AG08395 (cell line): ENCODE measurements around the gene UBAC1.
"Not testable (repeated sequence)": the region's sequence is repeated elsewhere in the genome, so short reads cannot be mapped to it uniquely, and the experiment has no call there.

Source experiments
- DNase-seq: peaks from one replicate; pipeline ENCODE4 v3.0.0; 2012; ENCODE audit warnings: mixed read lengths, low spot score

UBAC1 gene

GRCh38 chr9:135901826-135902225 is 59.3 kb downstream of the UBAC1 start:
- no peak for DNase-seq

DNA sequence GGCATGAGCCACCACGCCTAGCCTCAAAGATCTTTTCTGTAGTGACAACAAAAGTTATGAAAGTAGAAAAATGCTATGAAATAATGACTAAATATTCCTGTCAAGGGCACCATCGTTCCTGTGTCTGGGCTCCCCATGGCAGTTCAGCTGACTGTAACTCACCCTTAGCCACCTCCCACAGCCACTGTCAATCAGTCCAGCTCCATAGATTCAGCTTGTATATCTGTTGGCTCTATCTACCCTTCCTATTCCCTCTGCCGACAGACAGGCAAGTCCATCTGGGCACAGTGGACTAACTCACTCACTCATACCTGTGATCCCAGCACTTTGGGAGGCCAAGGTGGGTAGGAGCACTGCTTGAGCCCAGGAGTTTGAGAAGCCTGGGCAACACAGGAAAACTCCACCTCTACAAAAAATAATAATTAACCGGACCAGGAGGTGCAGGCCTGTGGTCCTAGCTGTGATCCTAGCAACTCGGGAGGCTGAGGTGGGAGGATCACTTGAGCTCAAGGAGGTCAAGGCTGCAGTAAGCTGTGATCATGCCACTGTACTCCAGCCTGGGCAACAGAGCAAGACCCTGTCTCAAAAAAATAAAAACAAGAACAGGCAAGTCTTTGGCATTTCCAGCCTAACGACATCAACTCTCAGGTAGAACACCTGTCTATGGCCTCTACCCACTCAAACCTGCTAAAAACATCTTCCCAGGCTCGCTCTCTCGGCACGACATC is 60.0 kb downstream of the UBAC1 start:
- DNase-seq = no peak

DNA sequence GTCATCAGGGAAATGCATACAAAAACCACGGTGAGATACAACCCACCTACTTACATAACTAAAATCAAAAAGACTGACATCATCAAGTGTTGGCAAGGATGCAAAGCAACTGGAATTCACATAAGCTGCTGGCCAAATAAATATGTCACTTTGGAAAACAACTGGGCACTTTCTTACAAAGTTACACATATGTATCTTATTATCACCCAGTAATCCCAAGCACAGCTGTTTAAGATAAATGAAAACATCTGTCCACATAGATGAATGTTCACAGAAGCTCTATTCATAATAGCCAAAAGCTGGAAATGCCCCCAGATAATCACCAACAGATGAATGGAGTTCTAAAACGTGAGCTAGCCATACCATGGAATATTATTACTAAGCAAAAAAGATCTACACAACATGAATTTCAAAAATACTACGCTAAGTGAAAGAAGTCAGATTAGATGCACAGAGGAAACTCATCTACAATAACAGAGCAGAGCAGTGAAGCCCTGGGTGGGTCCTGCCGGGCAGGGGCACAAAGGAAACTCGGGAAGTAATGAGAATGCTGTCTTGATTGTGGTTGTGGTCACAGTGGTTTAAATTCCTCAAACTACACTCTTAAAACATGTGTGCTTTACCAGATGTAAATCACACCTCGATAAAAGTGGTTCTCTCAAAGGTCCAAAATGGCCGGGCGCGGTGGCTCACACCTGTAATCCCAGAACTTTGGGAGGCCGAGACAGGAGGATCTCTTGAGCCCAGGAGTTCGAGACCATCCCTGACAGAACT is 62.4 kb downstream of the UBAC1 start:
- peak; percentile 65 for DNase-seq

GRCh38 chr9:135896626-135897025 is 64.5 kb downstream of the UBAC1 start:
- DNase-seq = no peak

DNA sequence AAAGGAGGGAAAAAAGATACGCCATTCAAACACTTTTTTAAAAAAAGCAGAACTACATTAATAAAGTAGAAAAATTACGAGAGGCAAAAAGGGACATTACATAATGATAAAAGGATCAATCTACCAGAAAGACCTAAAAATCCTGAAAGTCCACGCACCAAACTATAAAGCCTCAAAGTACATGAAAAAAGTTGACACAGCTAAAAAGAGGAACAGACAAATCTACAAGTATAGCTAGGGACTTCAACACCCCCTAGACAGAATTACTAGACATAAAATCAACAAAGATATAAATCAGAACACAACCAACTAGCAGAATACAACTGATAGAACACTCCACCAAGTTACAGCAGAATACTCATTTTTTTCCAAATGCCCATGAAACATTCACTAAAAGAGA is 65.0 kb downstream of the UBAC1 start:
- no peak for DNase-seq

DNA sequence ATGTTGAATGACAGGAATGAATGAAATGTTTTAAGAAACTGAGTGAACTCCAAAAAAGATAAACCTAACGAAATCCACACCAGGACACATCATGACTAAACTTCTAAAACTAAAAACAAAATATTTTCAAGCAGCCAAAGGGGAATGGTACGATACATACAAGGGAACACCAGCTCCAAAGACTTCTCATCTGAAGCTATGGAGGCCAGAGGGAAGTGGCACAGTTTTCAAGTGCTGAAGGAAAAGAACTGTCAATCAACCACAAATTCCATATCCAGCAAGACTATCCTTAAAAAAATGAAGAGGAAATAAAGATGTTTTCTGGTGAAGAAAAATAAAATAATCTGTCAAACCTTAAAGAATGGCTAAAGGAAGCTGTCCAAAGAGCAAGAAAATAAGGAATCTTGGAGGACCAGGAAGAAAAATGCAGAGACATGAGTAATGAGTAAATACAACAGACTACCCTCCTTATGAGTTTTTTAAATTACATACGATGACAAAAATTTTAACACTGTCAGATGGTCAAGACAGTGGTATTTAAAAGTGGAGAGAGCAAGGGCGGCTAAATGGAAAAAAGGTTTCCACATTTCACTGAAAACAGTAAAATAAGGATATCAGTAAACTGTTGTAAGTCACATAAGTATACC is 65.8 kb downstream of the UBAC1 start:
- no peak for DNase-seq

DNA sequence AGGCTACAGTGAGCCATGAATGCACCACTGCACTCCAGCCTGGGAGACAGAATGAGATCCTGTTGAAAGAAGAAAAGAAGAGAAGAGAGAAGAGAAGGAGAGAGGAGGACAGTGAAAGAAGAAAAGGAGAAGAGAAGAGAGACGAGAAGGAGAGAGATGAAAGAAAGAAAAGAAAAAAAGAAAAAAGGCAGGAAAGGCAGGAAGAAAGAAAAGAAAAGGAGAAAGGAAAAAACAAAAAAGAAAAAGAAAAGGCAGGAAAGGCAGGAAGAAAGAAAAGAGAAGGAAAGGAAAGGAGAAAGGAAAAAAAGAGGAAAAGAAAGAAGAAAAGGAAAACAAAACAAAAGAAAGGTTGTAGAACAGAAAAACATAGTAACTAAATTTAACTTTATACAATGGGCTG is 68.1 kb downstream of the UBAC1 start:
- DNase-seq = no peak

DNA sequence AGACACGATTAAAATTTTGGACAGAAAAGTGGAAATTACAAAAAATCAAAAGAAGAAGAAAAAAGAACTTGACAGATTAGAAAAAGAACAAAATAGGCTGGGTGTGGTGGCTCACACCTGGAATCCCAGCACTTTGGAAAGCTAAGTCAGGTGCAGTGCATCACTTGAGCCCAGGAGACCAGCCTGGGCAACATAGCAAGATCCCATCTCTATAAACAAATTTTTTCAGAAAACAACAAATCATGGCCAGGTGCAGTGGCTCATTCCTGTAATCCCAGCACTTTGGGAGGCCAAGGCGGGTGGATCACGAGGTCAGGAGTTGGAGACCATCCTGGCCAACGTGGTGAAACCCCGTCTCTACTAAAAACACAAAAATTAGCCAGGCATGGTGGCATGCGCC is 68.8 kb downstream of the UBAC1 start:
- not testable (repeated sequence) for DNase-seq

GRCh38 chr9:135891027-135891631 is 70.0 kb downstream of the UBAC1 start:
- no peak for DNase-seq

DNA sequence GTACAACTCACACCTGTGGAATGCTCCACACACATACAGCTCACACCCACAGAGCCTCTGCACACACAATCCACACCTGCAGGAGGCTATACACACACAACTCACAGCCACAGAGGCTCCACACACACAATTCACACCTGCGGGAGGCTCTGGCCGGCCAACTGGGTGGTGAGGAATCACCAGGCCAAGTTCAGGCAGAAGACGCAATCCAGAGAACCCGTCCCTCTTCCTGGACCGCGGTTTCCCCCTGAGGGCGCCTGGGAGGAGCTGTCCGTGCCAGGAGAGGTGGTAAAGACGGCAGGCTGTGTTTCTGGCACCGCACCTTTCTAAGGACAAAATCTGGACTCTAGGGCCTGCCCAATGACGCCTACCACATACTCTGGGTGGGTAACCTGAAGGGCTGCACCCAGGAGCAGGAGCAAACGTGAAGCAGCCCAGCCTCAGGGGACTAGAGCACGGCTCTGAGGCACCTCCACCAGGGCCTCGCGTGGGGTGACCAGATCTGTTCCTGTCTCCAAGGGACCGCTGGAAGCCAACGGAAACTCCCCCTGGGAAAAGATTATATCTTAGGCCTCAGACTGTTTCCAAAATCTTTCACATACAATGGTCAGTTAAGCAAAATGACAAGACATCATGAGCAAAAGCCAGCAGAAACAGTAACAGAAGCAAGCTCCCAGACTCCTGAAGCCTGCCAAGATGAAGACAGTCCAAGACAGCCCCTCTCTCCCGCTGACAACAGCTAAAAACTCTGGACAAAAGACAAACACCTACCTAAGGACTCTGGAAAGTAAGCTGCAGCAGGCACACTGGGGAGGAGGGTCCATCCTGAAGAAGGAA is 70.8 kb downstream of the UBAC1 start:
- no peak for DNase-seq

DNA sequence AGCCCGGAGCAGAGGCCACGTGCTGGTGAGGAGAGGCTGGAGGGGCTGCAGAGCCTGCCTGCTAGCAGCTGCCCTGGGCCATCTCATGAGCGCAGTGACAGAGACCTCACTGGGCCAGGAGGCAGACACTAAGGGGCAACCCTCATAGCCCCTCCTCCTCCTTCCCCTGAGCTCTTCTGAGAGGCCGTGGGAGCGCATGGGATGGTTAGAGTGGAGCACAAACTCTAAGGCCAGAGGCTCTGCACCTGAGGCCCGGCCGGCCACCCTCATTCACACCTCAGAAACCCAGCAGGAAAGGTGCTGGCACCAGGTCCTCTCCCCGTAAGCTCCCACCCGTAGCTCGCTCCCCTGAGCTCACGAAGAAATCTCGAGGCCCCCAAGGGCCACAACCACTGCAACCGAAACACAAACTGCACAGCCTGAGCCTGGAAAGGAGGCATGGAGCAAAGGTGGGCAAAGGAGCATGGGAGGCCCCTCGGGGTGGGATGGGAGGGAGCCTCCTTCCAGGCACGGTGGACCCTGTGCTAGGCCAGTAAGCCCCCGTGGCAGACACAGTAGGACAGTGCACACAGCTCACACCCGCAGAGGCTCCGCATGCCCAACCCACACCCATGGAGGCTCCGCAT is 71.5 kb downstream of the UBAC1 start:
- no peak for DNase-seq

DNA sequence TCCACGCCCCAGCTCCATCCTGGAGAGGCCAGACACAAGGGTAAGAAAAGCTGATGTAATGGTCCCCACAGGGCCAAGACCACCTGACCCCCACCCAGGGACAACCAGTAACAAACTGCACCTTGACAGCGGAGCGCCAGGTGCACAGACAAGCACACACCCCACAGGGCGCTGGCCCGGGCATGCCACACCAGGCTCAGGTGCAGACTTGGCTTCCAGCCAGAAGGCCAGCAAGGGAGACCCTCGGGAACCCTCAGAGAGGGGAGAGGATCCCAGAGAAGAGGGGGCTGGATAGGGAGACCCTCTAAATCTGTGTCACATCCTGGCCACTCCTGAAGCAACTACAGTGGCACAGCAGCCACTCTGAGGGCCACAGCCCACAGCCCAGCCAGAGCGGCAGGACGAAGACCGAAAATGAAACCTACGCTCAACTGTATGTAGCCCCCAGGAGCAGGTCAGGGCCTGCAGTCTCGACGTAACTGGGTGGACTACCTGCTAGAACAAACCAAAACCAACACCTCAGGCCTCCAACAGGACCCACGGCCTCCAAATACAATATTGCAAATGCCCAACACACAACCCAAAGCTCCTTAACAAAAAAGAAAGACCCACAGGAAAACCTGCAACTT is 72.3 kb downstream of the UBAC1 start:
- no peak for DNase-seq

GRCh38 chr9:135888126-135888765 is 72.9 kb downstream of the UBAC1 start:
- DNase-seq = no peak

- no peak for DNase-seq
Observed at GRCh38 chr9:135887585-135888050, 73.6 kb downstream of the UBAC1 start.

DNA sequence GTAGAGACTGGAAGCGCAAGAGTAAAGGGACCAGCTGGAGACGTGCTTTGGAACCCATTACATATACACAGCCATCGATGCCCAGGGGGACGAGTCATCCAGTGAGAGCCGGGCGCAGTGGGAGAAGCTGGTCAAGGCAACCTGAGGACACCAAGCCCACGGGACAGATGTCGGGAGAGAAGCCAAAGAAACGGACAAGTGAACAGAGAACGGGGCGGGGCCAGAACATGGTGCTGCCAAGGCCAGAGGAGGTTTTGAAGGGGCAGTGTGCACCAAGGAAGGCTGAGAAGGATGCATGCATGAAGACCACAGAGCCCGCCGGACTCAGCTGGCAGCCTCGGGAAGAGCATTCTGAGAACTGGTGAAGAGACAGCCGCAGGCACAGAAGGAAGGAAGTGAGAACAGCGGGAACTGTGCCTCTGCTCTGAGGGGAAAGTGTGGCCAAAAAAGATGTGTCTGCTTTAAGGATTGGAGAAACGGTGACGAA is 74.1 kb downstream of the UBAC1 start:
- DNase-seq = peak; percentile 26

- no peak for DNase-seq
Observed at GRCh38 chr9:135886147-135886981, 74.8 kb downstream of the UBAC1 start.

DNA sequence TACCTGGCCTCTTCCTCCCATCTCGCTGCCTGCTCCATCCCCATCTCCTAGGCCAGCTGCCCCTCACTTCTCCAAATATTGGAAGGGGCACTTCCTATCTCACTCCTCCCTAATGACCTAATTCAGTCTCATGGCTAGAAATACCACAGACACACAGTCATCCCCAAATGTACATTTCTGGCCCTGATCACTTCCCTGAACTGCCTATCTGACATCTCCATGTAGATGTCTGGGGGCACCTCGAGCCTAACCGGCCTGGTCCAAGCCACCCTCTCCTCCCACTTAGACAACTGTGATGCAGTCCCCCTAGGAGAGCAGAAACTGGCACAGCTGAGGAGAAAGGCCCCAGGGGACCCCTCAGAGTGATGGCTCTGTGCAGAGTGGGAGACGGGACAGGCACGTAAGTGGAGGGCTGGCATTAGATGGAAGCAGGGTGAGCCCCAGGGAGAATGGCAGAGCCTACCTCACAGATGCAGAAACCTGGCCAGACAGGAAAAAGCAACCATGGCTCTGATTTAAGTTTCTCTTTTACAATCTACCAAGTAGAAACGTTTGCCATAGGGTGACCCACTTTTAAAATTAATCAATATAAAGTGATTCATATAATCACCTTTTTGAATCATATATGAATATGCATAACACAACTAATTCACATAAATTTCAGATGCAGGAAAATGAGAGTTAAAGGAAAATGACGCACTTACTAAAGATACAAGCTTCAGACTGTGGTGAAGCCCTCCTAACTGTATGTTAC is 75.9 kb downstream of the UBAC1 start:
- peak; percentile 48 for DNase-seq

- peak; percentile 30 for DNase-seq
Observed at GRCh38 chr9:135884328-135885035, 76.7 kb downstream of the UBAC1 start.
